Adipose tissue (tissue), 3 donors: Measurements from ENCODE around the gene PLCD4. TPM values are rescaled to one million over a fixed set of nuclear protein-coding genes. Genes with fewer than 3 reads are reported as not detected.

Experiments
- H3K27ac ChIP-seq: one replicate; pipeline ENCODE4 v1.5.1; 2013; ENCODE audit warnings: low read depth, low read length
- whole genome bisulfite sequencing, 3 donors: extraction: QIAGEN DNeasy Blood & Tissue Kit; methylation state at CpG; one replicate each; pipeline ENCODE4 v1.1.7; 2013; 5-methylcytosine and 5-hydroxymethylcytosine counted together
- polyA plus RNA-seq, 3 donors: library from polyadenylated mRNA; stranded (reverse); fragments of 200-250 nt; gene quantifications; one replicate each; pipeline ENCODE4 v1.2.3, GENCODE V29; 2013
- donor health status: healthy with polysubstance abuse.
- donor health status: Bipolar disorder and iron deficiency.
- donor health status: healthy.

The PLCD4 gene
- polyA plus RNA-seq, 3 donors: 0.21 to 0.68 (median 0.56) TPM

DNA sequence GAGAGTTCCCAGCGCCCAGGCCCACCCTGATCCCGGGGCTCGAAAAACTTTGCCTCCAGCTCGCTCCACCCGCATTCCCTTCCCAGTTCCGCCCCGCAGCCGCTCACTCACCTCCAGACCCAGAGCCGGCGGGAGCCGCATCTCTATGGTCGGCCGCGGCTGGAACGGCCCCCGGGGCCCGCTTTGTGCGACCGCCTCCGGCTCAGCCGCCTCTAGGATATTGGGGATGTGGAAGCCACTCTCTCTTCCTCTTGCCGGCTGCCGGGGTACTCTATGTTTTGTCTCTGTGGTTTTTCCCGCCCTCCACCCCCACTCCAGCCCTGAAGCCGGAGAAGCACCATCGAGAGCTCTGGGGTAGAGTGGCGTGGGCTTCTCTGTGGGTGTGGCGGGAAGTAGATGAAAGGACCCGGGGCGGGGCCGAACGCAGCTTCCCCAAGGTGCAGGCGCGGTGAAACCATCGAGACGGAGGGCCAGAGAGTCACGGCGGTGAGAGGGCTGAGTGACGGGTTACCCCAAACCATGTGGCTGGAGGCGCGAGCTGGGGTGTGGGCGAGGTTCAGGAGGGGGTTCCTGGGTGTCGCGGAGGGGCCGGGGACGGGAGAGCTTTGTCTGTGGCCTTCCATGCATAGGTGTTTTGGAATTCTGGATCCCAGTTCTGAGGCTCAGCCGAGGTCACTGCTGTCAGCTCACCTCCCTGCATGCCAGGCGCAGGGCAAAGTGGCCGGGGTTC, 51.7 kb downstream of the PLCD4 start, which contains the start of the genes BCS1L and ZNF142:
BCS1L (plus strand) TSS at position 426 of the 730 bp plus-strand sequence. CDS start 1,305 bp downstream, outside the sequence.
ZNF142 (minus strand) TSS at position 366 of the 730 bp plus-strand sequence. CDS start 3,194 bp downstream, outside the sequence.
- no peak within 1 kb of the TSS for H3K27ac ChIP-seq
- WGBS, 3 donors: 0 to 1% (median 1%) methylated on average over 49 of the region's 49 CpGs

DNA sequence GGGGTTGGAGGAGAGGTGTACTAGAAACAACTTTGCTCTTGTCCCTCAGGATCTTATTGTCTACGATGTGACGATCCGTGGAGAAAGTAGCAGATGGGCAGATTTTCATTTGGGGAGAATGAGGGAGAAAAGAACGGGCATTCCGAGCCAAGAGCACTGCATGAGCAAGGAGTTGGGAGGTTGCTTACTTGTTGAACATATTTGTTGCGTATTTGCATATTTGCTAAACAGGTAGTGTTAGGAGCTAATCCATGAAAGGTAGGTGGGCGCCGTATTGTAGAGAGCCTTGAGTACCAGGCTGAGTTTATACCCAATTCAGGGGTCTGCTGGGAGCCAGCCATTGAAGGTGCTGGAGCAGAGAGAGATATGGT, 52.3 kb downstream of the PLCD4 start:
- WGBS, 3 donors: 8 to 17% (median 17%) methylated on average over 8 of the region's 8 CpGs
- H3K27ac ChIP-seq: no peak overlapping the region

DNA sequence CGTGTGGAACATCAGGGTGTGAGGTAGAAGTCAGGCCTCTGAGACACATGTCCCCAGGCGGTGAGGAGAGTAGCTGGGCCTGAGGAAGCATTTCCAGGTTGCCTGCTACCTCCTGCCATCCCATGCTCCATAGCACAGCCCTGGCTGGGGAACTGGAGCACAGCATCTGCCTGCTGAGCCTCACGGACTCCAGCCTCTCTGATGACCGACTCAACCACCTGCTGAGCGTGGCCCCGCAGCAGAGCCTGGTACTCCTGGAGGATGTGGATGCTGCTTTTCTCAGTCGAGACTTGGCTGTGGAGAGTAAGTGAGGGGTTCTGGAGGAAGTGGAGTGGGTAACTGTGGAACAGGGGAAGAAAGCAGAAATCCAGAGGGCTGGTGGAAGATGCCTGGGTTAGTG, 54.7 kb downstream of the PLCD4 start:
- H3K27ac ChIP-seq: no peak overlapping the region
- WGBS, 3 donors: 83 to 87% (median 84%) methylated on average over 7 of the region's 7 CpGs

DNA sequence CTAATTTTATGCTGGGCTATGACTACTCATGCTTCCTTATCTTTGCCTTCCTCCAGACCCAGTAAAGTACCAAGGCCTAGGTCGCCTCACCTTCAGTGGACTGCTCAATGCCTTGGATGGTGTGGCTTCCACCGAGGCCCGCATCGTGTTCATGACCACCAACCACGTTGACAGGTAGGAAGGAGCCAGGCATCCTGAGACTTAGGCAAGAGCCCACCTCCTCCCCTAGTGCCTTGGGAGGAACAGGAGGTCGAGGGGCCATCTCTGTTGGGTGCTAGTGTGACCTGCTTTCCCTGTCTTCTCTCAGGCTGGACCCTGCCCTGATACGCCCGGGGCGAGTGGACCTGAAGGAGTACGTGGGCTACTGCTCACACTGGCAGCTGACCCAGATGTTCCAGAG, 55.1 kb downstream of the PLCD4 start:
- no peak overlapping the region for H3K27ac ChIP-seq
- 81 to 89% (median 86%) methylated on average over 10 of the region's 10 CpGs for WGBS, 3 donors

DNA sequence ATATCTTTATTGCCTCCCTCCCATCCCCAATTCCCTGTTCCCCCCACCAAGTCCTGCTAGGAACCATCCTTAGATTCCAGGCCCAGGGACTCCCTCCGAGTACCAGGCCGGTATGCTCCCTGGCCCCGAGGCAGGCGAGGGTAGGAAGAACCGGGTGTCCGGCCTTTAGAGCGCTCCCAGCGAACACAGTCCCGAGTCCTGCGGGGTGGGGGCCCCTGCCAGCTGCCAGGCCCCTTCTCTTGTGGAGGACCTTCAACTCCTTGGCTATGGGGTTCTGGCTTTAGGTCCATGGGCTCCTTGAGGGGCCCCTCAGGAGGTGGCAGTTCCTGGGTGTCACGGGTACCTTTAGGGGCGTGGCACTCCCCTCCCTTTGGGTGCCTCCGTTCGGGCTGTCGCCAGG, 56.2 kb downstream of the PLCD4 start:
- no peak overlapping the region for H3K27ac ChIP-seq
- 89 to 91% (median 91%) methylated on average over 15 of the region's 15 CpGs for WGBS, 3 donors

DNA sequence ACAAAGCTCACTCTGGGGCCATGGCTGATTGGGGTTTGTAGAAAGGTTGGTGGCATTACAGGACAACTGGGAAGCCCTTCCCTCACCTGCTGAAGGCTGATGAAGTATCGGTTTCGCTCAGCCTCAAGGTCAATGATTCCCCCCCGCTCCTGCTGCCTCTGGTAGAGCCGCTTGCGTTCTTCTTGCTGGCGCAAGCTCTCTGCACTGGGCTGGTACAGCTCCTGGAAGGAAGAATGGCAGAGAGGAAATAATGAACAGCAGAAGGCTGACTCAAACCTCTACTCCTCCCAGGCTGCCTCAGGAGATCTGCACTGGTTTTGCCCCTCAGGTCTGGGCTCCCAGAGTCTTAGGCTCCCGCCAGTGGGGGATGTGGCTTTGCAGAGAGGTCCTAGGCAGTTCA, 57.0 kb downstream of the PLCD4 start:
- H3K27ac ChIP-seq: no peak overlapping the region
- WGBS, 3 donors: 86 to 96% (median 95%) methylated on average over 7 of the region's 7 CpGs

DNA sequence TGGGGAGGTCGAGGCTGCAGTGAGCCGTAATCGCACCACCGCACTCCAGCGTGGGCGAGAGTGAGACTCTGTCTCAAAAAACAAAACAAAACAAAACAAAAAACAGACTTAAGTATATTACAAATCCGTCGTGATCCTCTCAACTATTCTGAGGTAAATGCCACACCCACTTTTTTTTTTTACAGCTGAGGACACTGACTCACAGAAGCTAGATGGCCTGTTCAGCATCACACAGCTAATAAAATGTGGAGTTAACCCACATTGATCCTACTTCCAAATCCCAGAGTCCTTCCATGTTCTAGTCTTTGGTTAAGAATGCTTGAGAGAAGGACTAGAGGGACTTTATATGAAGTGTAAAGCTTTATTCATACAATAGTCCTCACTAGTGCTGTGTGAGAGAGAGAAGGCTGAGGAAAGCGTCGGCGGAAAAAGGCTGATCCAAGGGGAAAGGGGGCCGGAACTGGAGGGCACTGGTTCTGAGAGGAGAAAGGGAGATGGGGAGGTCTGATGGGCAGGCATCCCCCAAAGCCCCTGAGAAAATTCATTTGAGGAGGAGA, 63.5 kb downstream of the PLCD4 start:
- no peak overlapping the region for H3K27ac ChIP-seq
- WGBS, 3 donors: 42 to 48% (median 46%) methylated on average over 12 of the region's 12 CpGs

DNA sequence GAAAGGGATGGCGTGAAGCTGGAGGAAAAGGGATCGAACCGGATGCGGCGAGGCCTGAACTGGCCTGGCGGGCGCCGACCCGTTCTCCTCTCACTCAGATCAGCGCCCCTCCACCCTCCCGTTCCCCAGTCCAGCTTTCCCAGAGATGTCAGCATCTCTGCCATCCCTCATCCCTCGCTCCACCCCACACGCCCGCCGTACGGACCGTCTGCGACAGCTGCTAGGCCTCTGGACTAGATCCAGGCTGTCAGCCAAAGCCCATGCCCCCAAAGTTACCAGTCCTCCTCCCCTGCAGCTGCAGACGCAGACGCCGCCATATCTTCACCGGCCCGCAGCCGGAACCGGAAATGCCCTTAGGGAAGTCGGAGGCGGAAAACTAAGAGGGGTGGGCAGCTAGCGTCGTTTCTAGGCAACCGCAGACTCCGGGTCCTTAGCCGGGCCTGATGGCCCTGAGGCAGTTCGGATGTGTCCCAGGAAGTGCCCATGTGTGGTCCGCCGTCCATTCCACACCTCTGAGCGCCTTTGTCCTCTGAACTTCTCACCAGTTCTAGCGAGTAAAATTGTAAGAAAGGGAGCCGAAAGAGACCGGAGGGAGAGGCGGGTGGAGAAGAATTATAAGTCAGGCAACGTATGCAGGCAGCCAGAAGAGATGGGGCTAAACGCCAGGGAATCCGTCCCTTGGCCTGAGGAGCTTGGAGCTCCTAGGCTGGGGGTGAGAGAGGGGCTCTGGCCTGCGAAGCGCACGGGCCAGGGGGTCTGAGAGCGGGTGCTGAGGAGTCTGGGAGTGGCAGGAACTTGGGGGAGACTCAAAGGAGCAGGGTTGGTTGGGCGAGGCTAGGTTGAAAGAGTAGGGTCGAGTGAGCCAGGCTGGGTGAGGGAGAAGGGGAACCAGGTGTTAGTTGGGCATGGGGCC, 64.2 kb downstream of the PLCD4 start, which contains the start of the genes RNF25 and STK36:
RNF25 (minus strand) TSS at position 349 of the 913 bp plus-strand sequence; CDS start at position 317, 32 bp downstream.
STK36 (plus strand) TSS at position 433 of the 913 bp plus-strand sequence. CDS start 744 bp downstream, outside the sequence.
- WGBS, 3 donors: 0 to 1% (median 0%) methylated on average over 36 to 49 of the region's 49 CpGs
- no peak within 1 kb of the TSS for H3K27ac ChIP-seq

DNA sequence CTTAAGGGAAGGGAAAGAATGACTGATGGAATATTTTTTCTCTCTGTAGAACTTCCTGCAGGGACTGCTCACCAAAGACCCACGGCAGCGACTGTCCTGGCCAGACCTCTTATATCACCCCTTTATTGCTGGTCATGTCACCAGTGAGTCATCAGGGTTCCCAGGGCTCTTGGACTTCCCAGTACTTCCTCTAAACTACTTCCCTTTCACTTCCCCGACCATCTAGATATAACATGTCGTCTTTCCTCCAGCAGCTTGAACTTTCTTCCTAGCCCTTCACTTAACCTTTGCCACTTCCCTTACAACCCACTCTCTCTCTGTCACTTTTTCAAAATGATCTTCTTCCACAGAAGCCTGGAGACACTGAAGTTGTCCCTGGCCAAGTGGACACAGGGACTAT, 71.4 kb downstream of the PLCD4 start:
- H3K27ac ChIP-seq: no peak overlapping the region
- 55 to 74% (median 58%) methylated on average over 4 of the region's 4 CpGs for WGBS, 3 donors

DNA sequence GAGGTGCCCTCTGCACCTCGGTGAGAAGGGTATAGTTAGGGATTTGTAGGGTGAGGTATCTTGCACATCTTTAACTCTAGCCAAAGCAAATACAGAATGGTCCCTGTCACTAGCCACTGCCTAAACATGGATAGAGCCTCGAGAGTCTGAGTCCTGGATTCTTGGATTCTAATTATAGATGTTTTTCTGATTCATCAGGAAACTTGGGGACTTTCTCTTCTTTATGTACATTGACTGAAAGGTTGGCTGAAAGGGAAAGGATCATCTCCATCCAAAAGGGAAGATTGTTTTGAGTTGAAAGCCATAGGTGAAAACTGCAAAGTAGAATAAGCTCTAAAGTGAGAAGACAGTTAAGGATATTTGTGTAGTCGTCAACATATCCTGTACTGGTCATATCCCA, 72.4 kb downstream of the PLCD4 start:
- whole genome bisulfite sequencing, 3 donors: 77 to 85% (median 82%) methylated on average over 3 of the region's 3 CpGs

More for the DNA sequence above, 72.4 kb downstream of the PLCD4 start:
- no peak overlapping the region for H3K27ac ChIP-seq

Other genes with a start within 250 kb of the PLCD4 start
- gene SLC11A1, start 225.6 kb upstream of the PLCD4 start, polyA plus RNA-seq: 10 to 100 TPM in 1 of 3 donors, 1 to 10 TPM in 2; 5.6 to 59.0 (median 7.0) TPM
- gene CTDSP1, start 208.0 kb upstream of the PLCD4 start, polyA plus RNA-seq: 100 to 1,000 TPM in 2 of 3 donors, 10 to 100 TPM in 1; 72.0 to 134 (median 132) TPM
- 1 to 10 TPM in 1 of 3 donors, under 1 TPM in 1, not detected in 1; 0.15 to 9.2 TPM for gene VIL1, start 188.8 kb upstream of the PLCD4 start, polyA plus RNA-seq
- gene USP37, start 39.5 kb upstream of the PLCD4 start, polyA plus RNA-seq: 1 to 10 TPM; 1.3 to 2.4 (median 2.2) TPM
- 10 to 100 TPM in 2 of 3 donors, 1 to 10 TPM in 1; 9.1 to 19.8 (median 12.9) TPM for gene CNOT9, start 39.1 kb upstream of the PLCD4 start, polyA plus RNA-seq
- gene ZNF142, start 51.7 kb downstream of the PLCD4 start, polyA plus RNA-seq: 1 to 10 TPM; 4.3 to 6.9 (median 6.1) TPM
- gene BCS1L, start 51.8 kb downstream of the PLCD4 start, polyA plus RNA-seq: 10 to 100 TPM; 20.1 to 39.2 (median 30.0) TPM
- 10 to 100 TPM; 10.3 to 29.2 (median 18.9) TPM for gene RNF25, start 64.1 kb downstream of the PLCD4 start, polyA plus RNA-seq
- gene STK36, start 64.2 kb downstream of the PLCD4 start, polyA plus RNA-seq: 10 to 100 TPM; 15.3 to 18.7 (median 17.5) TPM
- 1 to 10 TPM; 4.0 to 7.8 (median 7.2) TPM for gene TTLL4, start 102.9 kb downstream of the PLCD4 start, polyA plus RNA-seq
- gene CYP27A1, start 174.2 kb downstream of the PLCD4 start, polyA plus RNA-seq: 10 to 100 TPM in 2 of 3 donors, 1 to 10 TPM in 1; 4.8 to 20.8 (median 11.6) TPM
- gene PRKAG3, start 223.9 kb downstream of the PLCD4 start, polyA plus RNA-seq: under 1 TPM in 1 of 3 donors, not detected in 2; 0.06 TPM